ENCODE data around the gene TPMT.

The TPMT gene

GRCh38 chr6:18138906-18139305, 16.0 kb downstream of the TPMT start:
- TF ChIP-seq CTCF (IDR thresholded peaks at IDR 0.05; ENCODE audit: insufficient read depth, low read length, missing control alignments) = no peak
- no peak overlapping the region for H3K4me3 ChIP-seq (ENCODE audit: low read depth, low read length)
- POLR2A ChIA-PET = no interaction called here
- DNase-seq (ENCODE audit: low read depth, low spot score) = no peak
- CTCF ChIA-PET = interaction anchor here (2.4 kb wide), 1 partner anchor 16 kb away, joined by 13 read pairs; the partner anchor contains the start of gene NHLRC1

- DNase-seq (ENCODE audit: low read depth, low spot score) = no peak
- ChIA-PET CTCF (no interaction called here), POLR2A (no interaction called here)
- H3K4me3 ChIP-seq (ENCODE audit: low read depth, low read length) = no peak overlapping the region
- TF ChIP-seq CTCF (IDR thresholded peaks at IDR 0.05; ENCODE audit: insufficient read depth, low read length, missing control alignments) = no peak
Observed at GRCh38 chr6:18136260-18136659, 18.6 kb downstream of the TPMT start.

- DNase-seq (ENCODE audit: low read depth, low spot score) = no peak
- CTCF ChIA-PET = interaction anchor here (1.2 to 2.8 kb wide), 2 partner anchors 13 to 318 kb away, joined by 3 to 14 read pairs; partner anchors contain the start of gene NHLRC1
- TF ChIP-seq CTCF (IDR thresholded peaks at IDR 0.05; ENCODE audit: insufficient read depth, low read length, missing control alignments) = no peak
- H3K4me3 ChIP-seq (ENCODE audit: low read depth, low read length) = no peak overlapping the region
- POLR2A ChIA-PET = no interaction called here
Observed at GRCh38 chr6:18135171-18135570, 19.7 kb downstream of the TPMT start.

DNA sequence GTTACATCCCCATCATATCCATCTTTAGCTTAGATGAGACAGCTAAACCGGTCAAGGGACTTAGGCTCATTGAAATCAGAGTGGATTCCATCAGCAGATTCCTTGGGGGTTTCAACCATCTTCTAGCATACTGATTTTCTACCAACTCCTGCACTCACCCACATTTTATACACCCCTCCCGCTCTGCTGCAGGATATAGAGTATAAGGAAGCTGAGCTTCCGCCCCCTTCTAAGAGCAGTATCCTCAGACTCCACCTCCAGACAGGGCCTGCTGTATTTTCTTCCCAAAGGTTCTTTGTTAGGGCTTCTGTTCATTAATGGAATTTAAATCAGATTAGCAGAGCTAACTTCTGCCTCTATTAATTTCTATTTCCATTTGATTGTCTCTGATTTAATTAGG, 22.5 kb downstream of the TPMT start:
- CTCF ChIA-PET = interaction anchor here (2.8 kb wide), 1 partner anchor 10 kb away, joined by 14 read pairs; the partner anchor contains the start of gene NHLRC1
- DNase-seq (ENCODE audit: low read depth, low spot score) = no peak
- POLR2A ChIA-PET = no interaction called here
- no peak overlapping the region for H3K4me3 ChIP-seq (ENCODE audit: low read depth, low read length)
- TF ChIP-seq CTCF (IDR thresholded peaks at IDR 0.05; ENCODE audit: insufficient read depth, low read length, missing control alignments) = no peak

DNA sequence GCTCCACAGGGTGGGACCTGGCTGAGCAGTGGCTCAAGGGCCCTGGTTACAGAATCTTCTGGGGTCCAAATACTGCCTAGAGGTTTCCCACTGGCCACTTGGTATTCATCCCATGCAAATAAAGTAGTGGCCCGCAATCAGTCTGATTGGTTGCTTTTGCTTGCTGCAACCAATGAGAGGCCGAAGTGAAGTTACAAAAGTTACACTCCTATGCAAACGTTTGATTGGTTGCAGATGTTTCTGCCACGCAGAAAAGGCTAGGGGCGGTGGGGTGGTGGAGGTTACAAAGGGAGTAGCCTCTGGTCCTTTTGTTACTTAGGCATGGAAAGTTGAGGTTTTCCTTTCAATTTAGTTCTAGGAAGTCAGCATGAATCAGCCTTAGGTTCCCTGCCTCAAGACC, 28.8 kb downstream of the TPMT start:
- ChIA-PET CTCF (interaction anchor here (1.1 to 1.8 kb wide), 2 partner anchors 309 to 378 kb away, joined by 3 to 4 read pairs; no protein-coding TSS in a partner anchor), POLR2A (no interaction called here)
- H3K4me3 ChIP-seq (ENCODE audit: low read depth, low read length) = no peak overlapping the region
- TF ChIP-seq CTCF (IDR thresholded peaks at IDR 0.05; ENCODE audit: insufficient read depth, low read length, missing control alignments) = no peak
- no peak for DNase-seq (ENCODE audit: low read depth, low spot score)

- POLR2A ChIA-PET = interaction anchor here (1.0 kb wide), 1 partner anchor 30 kb away, joined by 3 read pairs; no protein-coding TSS in a partner anchor
- TF ChIP-seq CTCF (IDR thresholded peaks at IDR 0.05; ENCODE audit: insufficient read depth, low read length, missing control alignments) = peak; percentile 97
- no peak for DNase-seq (ENCODE audit: low read depth, low spot score)
- peak within 1 kb of the TSS; percentile 62 for H3K4me3 ChIP-seq (ENCODE audit: low read depth, low read length)
- CTCF ChIA-PET = interaction anchor here (0.6 to 7.6 kb wide), 45 partner anchors 8 to 384 kb away, joined by 3 to 73 read pairs (median 4); partner anchors contain the start of gene KIF13A
Observed at GRCh38 chr6:18122128-18123093, 32.5 kb downstream of the TPMT start, which contains the start of gene NHLRC1. Gene NHLRC1, minus strand, starts transcription at chr6:18122677. Its CDS starts 71 bp downstream, at chr6:18122606.
